ENCODE results near the gene CDH3.

GRCh38 chr16:68704232-68704867 is 59.2 kb downstream of the CDH3 start:
- TF ChIP-seq, protein P1, sequence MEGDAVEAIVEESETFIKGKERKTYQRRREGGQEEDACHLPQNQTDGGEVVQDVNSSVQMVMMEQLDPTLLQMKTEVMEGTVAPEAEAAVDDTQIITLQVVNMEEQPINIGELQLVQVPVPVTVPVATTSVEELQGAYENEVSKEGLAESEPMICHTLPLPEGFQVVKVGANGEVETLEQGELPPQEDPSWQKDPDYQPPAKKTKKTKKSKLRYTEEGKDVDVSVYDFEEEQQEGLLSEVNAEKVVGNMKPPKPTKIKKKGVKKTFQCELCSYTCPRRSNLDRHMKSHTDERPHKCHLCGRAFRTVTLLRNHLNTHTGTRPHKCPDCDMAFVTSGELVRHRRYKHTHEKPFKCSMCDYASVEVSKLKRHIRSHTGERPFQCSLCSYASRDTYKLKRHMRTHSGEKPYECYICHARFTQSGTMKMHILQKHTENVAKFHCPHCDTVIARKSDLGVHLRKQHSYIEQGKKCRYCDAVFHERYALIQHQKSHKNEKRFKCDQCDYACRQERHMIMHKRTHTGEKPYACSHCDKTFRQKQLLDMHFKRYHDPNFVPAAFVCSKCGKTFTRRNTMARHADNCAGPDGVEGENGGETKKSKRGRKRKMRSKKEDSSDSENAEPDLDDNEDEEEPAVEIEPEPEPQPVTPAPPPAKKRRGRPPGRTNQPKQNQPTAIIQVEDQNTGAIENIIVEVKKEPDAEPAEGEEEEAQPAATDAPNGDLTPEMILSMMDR (IDR thresholded peaks at IDR 0.05) = peak; percentile 51 to 71 (median 57)
- TF ChIP-seq POLR2A (IDR thresholded peaks at IDR 0.05) (no peak), EP300 (IDR thresholded peaks at IDR 0.05) (no peak)

All from tibial nerve (tissue), 4 donors.